ENCODE data around the gene TPSAB1. TPM values are rescaled to one million over a fixed set of nuclear protein-coding genes. Genes with fewer than 3 reads are reported as not detected.
"Not testable (repeated sequence)": the region's sequence is repeated elsewhere in the genome, so short reads cannot be mapped to it uniquely, and the experiment has no call there.

TPSAB1 gene
- total RNA-seq, 1 donor from 2014 or later, result not detected

GRCh38 chr16:1265090-1265630 lies 24.7 kb downstream of the TPSAB1 start:
- no peak for DNase-seq (ENCODE audit: low read depth in 2 of 2)

- DNase-seq (ENCODE audit: low read depth in 2 of 2), result no peak
Observed at GRCh38 chr16:1265826-1266225, 25.3 kb downstream of the TPSAB1 start.

- DNase-seq (ENCODE audit: low read depth in 2 of 2), result not testable (repeated sequence)
Observed at GRCh38 chr16:1269418-1269817, 28.9 kb downstream of the TPSAB1 start.

- no peak for DNase-seq (ENCODE audit: low read depth in 2 of 2)
Observed at GRCh38 chr16:1271380-1271723, 30.8 kb downstream of the TPSAB1 start.

DNA sequence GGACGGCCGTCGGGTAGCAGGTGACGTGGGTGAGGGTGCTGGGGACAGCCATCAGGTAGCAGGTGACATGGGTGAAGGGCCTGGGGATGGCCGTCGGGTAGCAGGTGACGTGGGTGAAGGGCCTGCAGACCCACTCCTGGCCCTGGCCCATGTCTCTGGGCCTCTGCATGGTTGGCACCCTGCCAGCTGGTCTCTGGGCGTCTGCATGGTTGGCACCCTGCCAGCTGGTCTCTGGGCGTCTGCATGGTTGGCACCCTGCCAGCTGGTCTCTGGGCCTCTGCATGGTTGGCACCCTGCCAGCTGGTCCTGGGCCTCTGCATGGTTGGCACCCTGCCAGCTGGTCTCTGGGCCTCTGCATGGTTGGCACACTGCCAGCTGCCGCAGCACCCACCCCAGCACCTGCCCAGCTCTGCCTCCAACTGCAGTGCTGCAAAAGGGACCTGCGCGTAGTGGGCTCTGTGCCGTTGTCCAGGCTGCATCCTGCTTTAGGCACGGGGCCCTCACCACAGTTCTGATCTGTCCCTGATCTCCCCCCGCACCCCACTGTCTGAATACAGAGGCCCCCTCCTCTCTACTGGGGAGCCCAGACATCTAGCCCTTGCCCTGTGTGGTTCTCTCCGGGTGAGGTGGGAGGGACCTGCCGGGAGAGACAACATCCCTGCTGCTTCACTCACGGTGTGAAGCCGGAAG lies 31.4 kb downstream of the TPSAB1 start:
- DNase-seq (ENCODE audit: low read depth in 2 of 2), result peak in 1 of 2 donors; percentile 64

- no peak for DNase-seq (ENCODE audit: low read depth in 2 of 2)
Observed at GRCh38 chr16:1272453-1273198, 32.1 kb downstream of the TPSAB1 start.

GRCh38 chr16:1273816-1274215 lies 33.3 kb downstream of the TPSAB1 start:
- DNase-seq (ENCODE audit: low read depth in 2 of 2), result no peak

DNA sequence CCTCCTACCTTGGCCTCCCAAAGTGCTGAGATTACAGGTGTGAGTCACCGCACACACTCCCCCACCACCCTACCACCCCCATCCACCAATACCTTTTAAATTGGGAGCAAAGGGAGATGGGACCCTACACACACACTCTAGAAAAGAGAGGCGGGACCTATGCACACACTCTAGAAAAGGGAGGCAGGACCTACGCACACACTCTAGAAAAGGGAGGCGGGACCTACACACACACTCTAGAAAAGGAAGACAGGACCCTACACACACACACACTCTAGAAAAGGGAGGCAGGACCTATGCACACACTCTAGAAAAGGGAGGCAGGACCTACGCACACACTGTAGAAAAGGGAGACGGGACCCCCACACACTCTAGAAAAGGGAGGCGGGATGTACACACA lies 34.3 kb downstream of the TPSAB1 start:
- no peak for DNase-seq (ENCODE audit: low read depth in 2 of 2)

DNA sequence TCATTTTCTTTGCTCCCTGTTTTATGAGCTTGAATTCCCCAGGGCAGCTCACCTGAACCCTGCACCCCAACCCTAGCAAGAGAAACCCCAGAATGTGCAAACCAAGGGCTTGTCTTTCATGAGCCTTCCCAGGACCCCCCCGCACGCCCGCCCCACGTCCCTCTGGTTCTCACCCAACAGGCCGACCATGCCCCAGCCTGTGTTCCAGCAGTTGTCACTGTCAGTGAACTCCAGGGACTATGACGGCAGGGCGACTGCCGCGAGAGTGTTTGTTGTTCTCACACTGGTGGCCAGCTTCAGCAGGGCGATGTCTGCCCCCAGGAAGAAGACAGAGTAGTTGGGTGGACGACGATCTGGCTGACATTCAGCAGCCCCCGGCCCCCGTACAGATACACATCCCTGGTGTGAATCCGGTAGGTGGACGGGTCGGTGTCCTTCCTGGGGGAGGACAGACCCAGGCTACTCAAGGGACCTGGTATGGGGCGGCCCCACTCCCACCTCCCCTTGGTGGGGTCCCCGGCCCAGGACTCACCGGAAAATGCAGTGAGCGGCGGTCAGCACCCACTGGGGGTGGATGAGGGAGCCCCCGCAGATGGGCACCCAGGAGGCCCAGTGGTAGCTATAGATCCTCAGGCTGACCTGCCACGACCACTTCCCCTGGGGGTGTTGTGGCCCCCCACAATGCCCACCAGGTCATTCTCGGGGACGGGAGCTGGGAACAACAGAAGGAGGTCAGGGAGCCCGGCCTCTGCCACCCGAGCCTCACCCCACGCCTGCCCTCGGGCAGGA lies 35.5 kb downstream of the TPSAB1 start:
- DNase-seq (ENCODE audit: low read depth in 2 of 2), result no peak

DNA sequence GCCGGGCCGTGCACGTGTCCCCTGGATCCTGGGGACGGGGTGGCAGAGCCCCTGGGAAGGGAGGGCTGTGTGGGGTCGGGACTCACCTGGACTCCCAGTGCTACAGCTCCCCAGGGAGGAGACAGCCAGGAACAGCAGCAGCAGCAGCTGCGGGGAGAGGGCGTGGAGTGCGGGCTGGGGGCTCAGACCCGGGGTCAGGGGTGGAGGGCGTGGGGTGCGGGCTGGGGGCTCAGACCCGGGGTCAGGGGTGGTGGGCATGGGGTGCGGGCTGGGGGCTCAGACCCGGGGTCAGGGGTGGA lies 36.0 kb downstream of the TPSAB1 start:
- DNase-seq (ENCODE audit: low read depth in 2 of 2), result no peak

- DNase-seq (ENCODE audit: low read depth in 2 of 2), result no peak
Observed at GRCh38 chr16:1277151-1277598, 36.7 kb downstream of the TPSAB1 start.

GRCh38 chr16:1277617-1278282 lies 37.2 kb downstream of the TPSAB1 start:
- DNase-seq (ENCODE audit: low read depth in 2 of 2), result no peak

GRCh38 chr16:1278477-1278876 lies 38.0 kb downstream of the TPSAB1 start:
- DNase-seq (ENCODE audit: low read depth in 2 of 2), result no peak

DNA sequence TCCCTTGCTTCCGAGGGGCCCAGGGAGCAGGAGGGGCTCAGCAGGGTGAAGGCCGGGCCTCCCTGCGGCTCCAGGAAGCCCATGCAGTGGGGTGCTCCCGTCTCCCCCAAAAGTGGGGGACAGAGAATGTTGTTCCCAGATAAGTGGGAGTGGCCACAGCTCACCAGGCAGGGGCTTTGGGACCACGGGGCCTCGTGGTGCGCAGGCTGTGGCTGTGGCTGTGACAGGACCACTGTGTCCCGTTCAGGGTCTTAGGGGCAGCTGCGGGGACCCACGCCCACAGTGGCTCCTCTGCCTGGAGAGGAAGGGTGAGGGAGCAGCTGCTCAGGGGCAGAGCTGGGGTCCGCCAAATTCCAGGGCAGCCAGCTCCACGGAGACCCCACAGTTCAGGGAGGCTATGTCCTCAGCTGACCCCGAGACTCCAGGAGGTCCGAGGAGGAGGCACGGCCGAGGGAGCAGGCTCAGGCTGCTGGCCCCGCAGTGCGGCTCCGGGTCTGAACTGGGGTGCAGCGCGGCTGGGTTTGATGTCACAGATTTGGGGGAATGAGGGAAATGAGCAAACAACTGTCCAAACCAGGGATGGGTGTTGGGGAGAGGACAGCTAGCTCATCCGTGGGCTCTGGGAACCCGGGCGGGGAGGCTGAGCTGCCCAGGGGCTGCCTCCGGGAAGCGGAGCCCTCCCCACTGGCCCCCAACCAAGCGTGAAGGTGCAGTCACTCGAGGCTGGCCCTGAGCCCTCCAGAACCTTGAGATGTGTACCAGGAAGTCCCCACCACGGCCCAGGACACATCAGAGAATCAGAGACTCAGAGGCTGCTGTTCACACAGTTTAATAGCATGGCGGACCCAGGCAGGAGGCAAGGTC lies 38.8 kb downstream of the TPSAB1 start:
- DNase-seq (ENCODE audit: low read depth in 2 of 2), result no peak

DNA sequence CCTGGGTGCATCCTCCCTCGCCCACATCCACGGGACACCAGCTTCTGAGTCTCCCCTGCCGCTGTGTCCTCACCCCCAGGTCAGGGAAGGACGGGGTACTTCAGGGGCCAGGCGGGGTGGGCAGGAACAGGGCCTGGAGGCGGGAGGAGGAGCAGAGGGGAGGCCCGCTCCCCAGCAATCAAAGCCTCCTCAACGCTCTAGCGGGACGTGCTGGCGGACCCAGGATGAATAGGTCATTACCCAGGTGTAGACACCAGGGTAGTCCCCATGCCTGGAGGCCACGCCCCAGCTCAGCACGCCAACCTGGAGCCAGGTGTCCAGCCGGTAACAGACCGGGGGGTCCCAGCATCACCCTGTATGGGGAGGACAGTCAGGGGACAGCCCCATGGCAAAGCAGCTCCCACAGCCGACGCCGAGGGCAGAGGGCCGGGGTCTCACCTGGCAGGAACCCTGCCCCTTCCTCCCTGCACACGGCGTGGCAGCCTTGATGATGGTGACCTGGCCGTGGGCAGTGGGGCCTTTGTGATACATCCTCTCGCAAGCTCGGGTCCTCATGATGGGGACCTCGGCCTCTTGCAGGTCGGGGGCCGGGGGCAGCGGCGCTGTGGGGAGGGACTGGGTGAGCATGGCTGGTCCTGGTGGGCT lies 39.6 kb downstream of the TPSAB1 start:
- no peak for DNase-seq (ENCODE audit: low read depth in 2 of 2)

DNA sequence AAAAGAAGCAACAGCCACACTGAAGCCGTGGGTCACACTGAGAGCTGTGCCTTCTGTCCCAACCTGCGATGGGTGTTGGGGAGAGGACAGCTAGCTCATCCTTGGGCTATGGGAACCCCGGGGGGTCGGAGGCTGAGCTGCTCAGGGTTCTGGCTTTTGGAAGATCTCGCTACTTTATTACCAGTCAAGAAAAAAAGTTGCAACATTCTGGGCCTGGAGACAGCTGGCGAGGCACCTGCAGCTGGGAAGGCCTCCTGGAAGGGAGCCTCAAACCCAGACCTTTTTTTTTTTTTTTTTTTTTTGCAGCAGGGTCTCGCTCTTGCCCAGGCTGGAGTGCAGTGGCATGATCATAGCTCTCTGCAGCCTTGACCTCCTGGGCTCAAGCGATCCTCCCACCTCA lies 40.3 kb downstream of the TPSAB1 start:
- no peak for DNase-seq (ENCODE audit: low read depth in 2 of 2)

GRCh38 chr16:1281517-1281916 lies 41.0 kb downstream of the TPSAB1 start:
- DNase-seq (ENCODE audit: low read depth in 2 of 2), result no peak

GRCh38 chr16:1282324-1282973 lies 41.9 kb downstream of the TPSAB1 start:
- DNase-seq (ENCODE audit: low read depth in 2 of 2), result no peak

- no peak for DNase-seq (ENCODE audit: low read depth in 2 of 2)
Observed at GRCh38 chr16:1283296-1283695, 42.8 kb downstream of the TPSAB1 start.
